HG03575 (cell line): Measurements from ENCODE around the gene LHX1.

Experiments
- ATAC-seq: cut with Tn5 transposase; IDR thresholded peaks from one replicate; pipeline ENCODE4 v1.9.1; 2021; ENCODE audit not compliant: unreplicated experiment, insufficient number of reproducible peaks, low FRiP score; ENCODE audit errors: extremely low read depth

Gene LHX1

GRCh38 chr17:36920032-36921005 is 17.0 kb upstream of the LHX1 start:
- ATAC-seq: no peak

- no peak for ATAC-seq
Measured at GRCh38 chr17:36921095-36921851, 16.0 kb upstream of the LHX1 start.

- ATAC-seq: no peak
Measured at GRCh38 chr17:36922175-36922574, 15.1 kb upstream of the LHX1 start.

GRCh38 chr17:36923814-36924221 is 13.5 kb upstream of the LHX1 start:
- ATAC-seq: no peak

- no peak for ATAC-seq
Measured at GRCh38 chr17:36926226-36926625, 11.0 kb upstream of the LHX1 start.

GRCh38 chr17:36926701-36927100 is 10.6 kb upstream of the LHX1 start:
- no peak for ATAC-seq

GRCh38 chr17:36928471-36929345 is 8.6 kb upstream of the LHX1 start:
- no peak for ATAC-seq

GRCh38 chr17:36929851-36930582 is 7.3 kb upstream of the LHX1 start:
- ATAC-seq: no peak

- no peak for ATAC-seq
Measured at GRCh38 chr17:36930583-36930900, 6.7 kb upstream of the LHX1 start.

- no peak for ATAC-seq
Measured at GRCh38 chr17:36931096-36931696, 6.1 kb upstream of the LHX1 start.

GRCh38 chr17:36931697-36932382 is 5.4 kb upstream of the LHX1 start:
- no peak for ATAC-seq

GRCh38 chr17:36932383-36932693 is 4.9 kb upstream of the LHX1 start:
- no peak for ATAC-seq

- ATAC-seq: no peak
Measured at GRCh38 chr17:36932694-36933511, 4.4 kb upstream of the LHX1 start.

GRCh38 chr17:36933512-36934143 is 3.6 kb upstream of the LHX1 start:
- no peak for ATAC-seq

GRCh38 chr17:36934144-36934691 is 3.1 kb upstream of the LHX1 start:
- no peak for ATAC-seq
